Cardiac septum (tissue), 1 donor: Measurements from ENCODE around the gene RHOBTB1. TPM values are rescaled to one million over a fixed set of nuclear protein-coding genes. Genes with fewer than 3 reads are reported as not detected.
"Not testable (repeated sequence)": the region's sequence is repeated elsewhere in the genome, so short reads cannot be mapped to it uniquely, and the experiment has no call there.

Source experiments
- DNase-seq: peaks from one replicate; pipeline ENCODE4 v3.0.0-alpha.2; 2020; ENCODE audit warnings: low spot score
- intact Hi-C: fragments of 100-400 bp; cut with DNase I; formaldehyde crosslinking; loops from one replicate; pipeline ENCODE4 v1.14.0; 2022
- total RNA-seq: library from RNA; stranded (reverse); fragmentation: NEBNext Ultra II Directional; extraction: Animal tissue kit (Norgen Biotek cat#: 25700); gene quantifications from one replicate; pipeline ENCODE4 v1.2.1, GENCODE V29; 2021
- donor health status: DM: no; HTN: no; CAD: no.

Gene RHOBTB1
- total RNA-seq, 1 donor from 2014 or later = 16.3 TPM

DNA sequence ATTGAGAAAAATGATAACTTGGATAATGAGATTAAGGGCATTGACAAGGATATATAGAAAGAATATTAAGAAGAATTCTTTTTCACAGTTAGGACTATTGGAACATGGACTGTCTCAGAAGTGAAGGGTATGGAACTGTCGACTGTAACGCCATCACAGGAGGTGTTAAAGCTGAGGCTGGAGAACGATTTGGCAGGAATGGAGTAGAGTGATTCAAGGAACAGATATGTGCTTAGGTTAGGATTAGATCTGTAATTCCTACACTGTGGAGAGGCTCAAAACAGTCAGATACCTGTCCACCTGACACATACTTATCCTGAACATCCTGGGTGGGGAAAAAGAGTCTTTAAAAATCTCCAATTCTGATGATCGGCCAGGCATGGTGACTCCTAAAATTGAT lies 30.9 kb downstream of the RHOBTB1 start:
- no peak for DNase-seq
- intact Hi-C loops = no loop called here

DNA sequence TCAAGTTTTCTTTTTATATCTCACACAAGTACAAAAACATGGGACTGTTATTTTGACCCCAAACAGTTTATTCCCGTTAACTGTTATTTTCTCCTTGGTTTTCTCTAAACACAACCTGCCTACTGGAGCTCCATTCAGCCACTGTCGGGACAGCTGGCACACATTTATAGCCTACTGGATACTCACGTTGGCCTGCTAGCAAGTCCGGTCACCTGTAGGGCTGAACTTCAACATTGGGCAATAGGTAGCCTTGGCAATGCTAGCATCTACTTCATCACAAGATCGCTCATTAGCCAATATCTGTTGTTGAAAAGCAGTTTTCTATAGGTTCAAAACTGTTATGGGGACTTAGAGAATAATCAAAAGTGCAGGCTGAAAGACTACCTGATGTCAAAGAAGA lies 32.3 kb downstream of the RHOBTB1 start:
- intact Hi-C loops = no loop called here
- no peak for DNase-seq

DNA sequence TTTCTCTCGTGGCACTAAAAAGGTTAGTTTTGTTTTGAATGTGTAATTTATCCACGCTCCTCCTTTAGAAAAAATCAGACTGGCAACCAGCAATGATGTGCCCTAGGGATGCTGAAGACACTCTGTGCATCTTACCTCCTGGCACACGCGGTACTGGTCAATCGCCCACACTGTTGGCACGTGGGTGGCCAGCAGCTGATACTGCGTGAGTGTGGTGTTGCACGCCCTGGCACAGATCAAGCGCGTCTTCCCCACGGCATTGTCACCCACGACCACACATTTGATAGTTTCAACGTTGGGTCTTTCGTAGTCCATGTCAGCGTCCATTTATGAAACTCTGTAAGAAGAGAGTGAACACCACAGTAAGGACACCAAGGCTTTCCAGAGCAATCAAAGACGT lies 32.8 kb downstream of the RHOBTB1 start:
- intact Hi-C loops = no loop called here
- DNase-seq = no peak

DNA sequence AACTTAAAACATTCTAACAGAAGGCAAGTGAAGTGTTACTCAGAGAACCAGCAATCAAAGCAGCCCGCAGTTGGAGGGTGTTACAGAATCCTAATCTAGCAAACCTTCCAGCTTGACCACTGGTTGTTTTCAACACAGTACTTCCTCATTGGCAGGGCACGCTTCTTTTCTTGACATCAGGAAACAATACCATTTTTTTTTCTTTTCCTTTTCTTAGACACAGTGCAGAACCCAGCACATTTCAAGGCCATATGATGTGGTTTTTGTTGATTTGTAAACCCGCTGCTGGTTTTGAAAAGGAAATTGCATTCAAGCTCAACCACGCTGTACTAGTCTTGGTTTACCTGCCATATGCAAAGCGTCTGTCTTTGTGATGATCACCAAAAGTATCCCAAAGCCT lies 33.4 kb downstream of the RHOBTB1 start:
- intact Hi-C loops = no loop called here
- no peak for DNase-seq

DNA sequence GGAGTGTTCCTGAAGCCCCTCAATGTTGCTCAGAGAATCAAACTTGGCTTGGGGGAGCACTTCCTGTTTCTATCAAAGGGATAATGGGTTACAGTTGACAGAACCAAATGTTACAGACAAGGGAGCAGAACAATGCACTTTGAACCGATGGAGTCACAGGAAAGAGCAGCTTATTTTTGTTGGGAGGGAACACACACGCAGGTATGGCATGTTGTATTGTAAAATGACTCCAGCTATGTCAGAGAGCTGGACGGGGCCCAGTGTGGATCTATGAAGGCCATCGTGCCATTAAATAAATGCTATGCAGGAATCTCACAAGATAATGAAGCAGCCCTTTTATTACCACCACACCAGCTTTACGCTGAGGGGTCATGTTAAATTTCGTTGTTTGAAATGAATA lies 35.1 kb downstream of the RHOBTB1 start:
- no peak for DNase-seq
- intact Hi-C loops = no loop called here

DNA sequence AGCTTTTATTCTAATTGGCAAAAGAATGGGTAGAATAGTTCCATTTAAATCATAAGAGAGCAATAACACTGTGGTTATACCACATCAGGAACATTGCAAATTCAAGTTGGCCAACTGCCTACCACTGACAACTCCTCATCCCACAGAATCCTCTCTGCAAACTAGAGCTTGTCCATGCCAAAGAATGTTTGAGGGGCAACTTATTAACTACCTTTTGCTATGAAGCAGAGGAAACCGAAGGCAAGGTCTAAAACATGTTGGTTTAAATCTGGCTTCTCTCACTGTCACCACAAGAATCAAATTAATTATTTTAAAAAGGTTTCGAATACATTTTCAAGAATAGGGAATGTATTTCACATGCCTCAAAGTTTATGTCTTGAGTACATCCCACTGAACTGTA lies 36.0 kb downstream of the RHOBTB1 start:
- intact Hi-C loops = no loop called here
- DNase-seq = no peak

DNA sequence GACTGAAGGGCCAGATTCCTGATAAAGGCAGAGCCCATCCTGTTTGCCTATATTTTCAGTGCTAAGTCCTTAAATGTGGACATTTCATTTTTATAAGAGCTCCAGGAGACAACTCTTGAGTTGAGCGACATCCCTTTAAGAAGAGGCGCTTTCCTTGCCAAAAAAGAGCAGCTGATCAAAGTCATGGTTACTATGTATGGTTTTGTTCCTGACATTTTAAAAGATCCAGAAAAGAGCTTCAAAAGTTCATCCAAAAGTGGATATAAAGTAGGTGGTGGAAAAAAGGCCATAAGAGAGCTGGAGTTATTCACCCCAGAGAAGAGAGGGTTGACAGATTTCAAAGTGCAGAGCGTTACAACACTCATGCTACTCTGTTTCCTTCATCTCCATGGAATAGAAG lies 36.7 kb downstream of the RHOBTB1 start:
- intact Hi-C loops = no loop called here
- DNase-seq = no peak

DNA sequence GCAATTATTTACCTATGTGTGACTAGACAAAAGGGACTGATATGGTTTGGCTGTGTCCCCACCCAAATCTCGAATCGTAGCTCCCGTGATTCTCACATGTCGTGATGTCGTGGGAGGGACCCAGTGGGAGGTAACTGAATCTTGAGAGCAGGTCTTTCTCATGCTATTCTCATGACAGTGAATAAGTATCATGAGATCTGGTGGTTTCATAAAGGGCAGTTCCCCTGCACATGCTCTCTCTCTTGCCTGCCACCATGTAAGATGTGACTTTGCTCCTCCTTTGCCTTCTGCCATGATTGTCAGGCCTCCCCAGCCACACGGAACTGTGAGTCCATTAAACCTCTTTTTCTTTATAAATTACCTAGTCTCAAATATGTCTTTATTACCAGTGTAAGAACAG lies 37.2 kb downstream of the RHOBTB1 start:
- DNase-seq, intact Hi-C loops: not testable (repeated sequence)

DNA sequence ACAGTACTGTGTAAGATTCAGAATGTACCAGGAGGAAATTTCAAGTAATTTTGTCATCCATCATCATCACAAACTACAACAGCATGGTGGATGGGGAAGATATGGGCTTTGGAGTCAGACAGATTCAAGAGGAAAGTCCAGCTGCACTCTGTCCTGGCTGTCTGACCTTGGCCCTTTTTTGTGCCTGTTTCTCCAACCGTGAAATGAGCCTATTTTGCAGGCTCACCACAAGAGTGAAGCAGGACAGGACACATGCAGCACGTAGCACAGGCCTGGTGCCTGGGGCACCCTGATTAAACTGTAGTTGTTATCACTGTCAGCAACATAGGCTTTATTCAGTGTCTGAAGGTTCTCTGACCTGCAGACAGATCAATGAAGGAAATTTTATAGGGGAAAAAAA lies 37.6 kb downstream of the RHOBTB1 start:
- no peak for DNase-seq
- intact Hi-C loops = no loop called here

DNA sequence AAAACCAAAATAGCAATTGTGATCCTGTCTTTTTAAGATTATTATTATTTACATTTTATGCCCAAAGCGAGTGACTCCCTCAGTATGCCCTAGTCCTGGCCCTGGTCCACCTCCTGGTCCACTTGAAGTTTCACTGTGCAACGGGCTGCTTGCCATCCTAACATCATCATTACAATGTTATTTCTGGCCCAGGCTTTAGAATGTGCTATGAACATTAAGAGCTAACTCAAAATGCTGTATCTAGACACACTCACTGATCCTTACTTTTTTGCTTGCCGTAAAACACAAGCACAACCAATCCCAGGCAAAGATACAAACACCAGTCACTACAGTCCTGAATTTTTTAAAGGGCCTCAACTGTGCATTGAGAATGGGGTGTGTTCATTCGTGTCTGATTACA lies 38.4 kb downstream of the RHOBTB1 start:
- peak; percentile 83 for DNase-seq
- intact Hi-C loops = no loop called here

DNA sequence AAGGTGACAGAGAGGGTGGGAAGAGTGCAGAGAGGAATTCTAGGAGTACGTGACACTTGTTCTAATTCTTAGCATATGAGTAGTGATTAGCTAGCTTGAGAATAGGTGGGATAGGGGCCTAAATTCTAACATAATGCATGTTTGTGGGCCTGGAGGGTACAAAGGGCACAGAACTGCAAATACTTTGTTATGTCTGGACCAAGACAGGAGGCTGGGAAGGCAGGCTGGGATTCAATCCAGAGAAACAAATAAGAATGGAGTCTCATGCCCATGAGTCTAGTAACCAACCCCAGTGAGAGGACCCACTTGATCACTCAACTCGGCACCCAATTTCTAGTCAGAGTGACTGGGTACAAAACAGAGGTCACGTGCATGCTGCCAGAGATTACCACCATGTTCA lies 40.9 kb downstream of the RHOBTB1 start:
- no peak for DNase-seq
- intact Hi-C loops = no loop called here

DNA sequence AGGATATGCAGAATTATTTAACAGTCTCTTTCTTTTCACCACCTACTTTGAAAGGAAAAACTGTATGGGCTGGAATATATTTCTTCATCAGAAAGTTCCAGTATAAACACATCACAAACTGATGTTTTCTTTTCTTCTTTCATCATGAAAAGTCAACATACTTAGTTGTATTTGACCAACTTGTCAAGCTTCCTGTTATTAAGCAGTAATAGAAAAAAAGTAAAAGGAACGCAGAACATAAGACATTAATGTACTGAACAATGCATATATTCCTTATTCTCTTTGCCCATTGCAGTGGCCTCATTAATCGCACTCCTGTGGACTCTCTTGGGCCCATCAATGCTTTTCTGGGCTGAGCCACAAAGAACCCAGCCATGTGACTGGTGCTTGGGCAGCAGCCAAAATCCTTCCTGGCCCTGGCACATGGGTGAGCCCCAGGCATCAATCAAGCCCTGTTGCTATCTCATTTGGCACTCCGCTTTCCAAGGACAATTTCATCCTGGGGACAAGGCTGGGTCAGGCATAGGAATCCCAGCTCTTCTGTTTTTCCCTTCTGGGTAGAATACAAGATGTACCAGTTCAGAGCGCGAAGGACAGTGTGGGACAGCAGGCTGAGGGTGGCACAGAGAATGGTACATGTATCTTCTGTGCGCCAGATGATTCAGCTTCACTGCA lies 42.3 kb downstream of the RHOBTB1 start:
- intact Hi-C loops = loop anchor here (2.0 kb wide), 1 partner anchor 43 kb away; the partner anchor contains the start of gene RHOBTB1
- peak; percentile 92 for DNase-seq

DNA sequence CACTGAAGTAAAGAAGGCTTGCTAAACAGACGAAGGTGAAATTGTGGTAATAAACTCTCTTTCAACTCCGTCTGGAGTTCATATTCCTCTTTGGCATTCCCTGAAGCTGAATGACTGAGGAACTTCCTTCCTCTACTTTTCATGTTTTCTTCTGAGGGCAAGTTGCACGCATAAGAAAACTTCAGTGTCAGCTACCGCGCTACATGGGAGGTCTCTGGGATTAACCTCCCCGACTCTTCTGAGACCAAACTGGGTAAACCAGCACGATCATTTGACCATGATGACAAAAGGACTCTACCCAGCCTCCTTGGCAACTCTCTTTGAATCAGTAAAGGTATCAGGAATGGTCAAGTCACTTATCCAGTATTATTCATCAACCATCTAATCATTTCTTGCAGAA lies 44.7 kb downstream of the RHOBTB1 start:
- DNase-seq = no peak
- intact Hi-C loops = no loop called here

DNA sequence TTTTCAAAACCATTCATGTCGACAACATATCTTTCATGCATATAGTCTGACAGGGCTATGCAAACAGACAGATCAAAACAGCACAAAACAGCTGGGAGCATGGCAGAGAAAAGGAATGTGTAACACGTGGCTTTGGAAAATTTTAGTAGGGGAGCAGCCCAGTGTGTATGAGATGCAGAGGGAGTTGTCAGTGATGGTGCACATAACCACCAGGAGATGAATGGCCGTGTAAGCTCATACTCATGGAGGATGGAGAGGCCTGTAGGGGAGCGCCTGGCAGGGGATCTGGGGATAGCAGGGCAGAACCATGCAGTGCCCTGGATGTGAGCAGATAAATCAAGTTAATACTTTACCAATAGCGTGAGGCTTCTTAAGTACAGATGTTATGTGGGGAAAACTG lies 45.7 kb downstream of the RHOBTB1 start:
- intact Hi-C loops = no loop called here
- no peak for DNase-seq

DNA sequence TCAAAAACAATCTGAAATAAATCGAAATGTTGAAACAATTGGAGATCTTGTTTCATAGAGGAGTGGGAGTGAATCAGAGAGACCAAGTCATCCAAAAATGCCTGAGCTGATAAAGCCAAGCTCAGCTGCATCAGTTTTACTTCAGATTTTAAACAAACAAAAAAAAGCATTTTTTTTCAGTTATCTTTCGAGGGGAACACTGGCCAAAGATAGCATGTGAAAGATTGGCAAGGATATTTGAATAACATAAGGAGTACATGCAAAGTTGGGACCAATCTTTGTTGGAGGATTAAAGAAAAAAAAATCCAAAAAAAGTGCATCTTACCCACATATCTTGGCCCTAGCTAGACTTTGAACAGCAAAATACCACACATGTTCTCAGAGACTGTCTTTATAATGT lies 47.2 kb downstream of the RHOBTB1 start:
- intact Hi-C loops = no loop called here
- DNase-seq = no peak

DNA sequence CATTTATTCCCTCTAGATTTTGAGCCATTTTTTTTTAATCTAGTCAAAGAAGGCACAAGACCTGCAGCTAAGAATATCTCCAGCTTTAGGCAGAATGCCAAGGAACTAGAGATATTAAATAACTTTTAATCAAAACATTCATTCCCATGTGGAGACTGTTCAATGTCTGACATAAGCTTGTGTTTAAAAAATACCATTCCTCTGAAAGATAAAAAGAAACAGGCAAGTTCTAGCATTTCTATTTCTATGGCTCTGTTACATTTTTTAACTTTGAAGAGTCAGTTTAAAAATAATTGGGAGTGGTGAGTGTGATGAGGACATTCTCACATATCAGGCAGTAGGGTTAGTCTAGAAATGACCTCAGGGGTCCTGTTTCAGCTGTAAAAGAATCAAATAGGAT lies 48.0 kb downstream of the RHOBTB1 start:
- no peak for DNase-seq
- intact Hi-C loops = no loop called here

DNA sequence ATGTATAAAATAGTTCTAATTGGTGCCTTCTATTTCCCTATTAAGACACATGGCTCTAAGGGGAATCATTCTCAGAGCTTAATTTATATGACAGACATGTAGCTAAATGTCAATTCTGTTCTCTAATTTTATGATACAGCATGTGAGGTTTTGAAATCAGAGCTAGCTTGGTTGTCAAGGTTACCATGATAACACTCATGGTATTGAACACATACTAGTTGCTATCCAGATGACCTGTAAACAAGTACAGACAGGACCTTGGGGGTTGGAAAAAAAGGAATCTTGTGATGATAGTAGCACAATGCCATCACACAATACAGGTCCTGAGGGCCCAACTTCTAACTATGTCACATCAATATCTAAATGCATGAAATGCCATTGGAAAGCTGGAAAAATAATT lies 49.2 kb downstream of the RHOBTB1 start:
- intact Hi-C loops = no loop called here
- no peak for DNase-seq

DNA sequence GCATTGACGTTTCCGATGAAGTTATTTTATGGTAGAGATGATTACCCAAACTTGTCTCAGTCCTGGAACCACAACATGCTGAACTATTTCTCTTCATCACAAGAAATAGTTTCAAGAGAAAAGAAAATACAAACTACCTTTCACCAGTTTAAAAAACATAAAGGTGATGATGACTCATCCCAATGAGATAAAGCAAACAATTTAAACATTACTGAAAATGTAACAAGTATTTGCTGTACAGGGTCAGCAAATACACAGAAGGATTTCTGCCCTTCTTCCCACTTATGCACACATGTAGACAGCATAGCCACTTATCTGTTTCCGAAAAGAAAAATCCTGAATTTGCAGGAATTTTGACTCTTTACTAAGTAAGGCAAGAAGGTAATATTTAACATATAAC lies 50.8 kb downstream of the RHOBTB1 start:
- no peak for DNase-seq
- intact Hi-C loops = no loop called here

DNA sequence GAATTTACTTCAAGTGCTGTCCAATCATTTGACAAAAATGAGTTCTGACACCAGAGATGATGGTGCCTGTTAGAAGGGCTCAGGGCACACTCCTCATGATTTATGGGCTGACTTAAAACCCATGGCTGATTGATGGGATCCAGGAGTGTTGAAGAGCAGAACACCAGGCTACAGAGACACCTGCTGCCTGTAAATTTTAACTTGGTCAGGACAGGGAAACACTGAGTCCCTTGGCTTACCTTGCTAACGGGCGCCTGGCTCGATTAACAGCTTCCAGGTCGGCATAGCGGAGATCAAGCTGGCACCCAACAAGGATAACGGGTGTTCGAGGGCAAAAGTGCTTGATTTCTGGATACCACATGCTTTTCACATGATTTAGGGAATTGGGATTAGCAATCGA lies 51.4 kb downstream of the RHOBTB1 start:
- intact Hi-C loops = no loop called here
- no peak for DNase-seq

DNA sequence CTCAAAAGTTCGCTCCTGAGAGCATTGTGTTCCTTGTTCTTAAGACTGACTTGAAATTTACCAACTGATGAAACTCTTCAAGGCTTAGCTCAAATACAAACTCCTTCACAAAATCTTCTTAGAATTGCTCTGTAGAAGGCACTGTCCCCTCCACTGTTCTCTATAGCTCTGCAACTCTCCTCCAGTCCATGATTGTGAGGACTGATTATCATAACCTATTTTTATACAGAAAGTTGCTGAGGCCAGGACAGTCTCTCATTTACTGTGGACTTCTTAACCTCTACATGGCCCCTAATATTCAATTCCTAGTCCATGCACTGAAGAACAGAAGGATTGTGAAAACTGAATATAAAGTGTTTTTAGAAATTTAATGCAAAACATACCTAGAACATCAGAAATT lies 53.2 kb downstream of the RHOBTB1 start:
- intact Hi-C loops = no loop called here
- no peak for DNase-seq

DNA sequence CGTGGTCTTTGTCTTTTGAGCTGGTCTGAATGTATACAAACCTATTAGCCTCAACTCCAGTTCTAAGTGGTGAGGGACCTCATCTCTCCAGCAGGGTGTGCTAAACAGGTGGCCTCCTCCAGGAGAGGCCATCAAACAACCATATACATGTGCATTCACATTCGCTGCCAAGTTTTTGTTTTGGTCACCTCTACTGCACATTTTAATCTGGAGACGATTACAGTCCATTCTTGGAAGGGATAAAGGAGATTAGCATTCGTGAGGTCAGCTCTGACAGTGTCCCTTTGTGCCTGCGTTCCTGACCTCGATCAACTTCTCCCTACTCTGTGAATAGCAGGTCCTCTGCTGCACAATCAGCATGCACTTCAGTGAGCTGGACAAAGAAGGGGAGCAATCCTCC lies 60.8 kb downstream of the RHOBTB1 start:
- DNase-seq = no peak
- intact Hi-C loops = loop anchor here (5.0 kb wide), 1 partner anchor 79 kb away; no protein-coding TSS in a partner anchor

DNA sequence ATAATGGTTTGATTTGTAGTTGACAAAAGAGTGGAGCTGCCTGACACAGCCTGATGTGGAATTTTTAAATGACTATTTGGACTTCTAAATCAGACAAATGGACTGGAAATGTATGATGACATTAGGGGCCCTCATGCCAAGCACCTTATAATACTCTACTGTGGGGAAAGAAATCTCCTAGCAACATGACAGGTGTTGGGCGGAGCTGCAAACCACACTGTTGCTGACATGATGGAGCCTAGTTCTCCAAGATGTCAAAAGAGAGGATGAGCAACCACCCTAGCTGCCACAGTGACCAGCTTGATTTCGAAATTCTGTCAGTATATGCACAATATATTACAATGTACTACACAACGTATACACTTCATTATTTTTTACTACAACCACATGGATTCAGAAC lies 65.8 kb downstream of the RHOBTB1 start:
- intact Hi-C loops = no loop called here
- no peak for DNase-seq
